Measurements from ENCODE around the gene RAD21L1.

Gene RAD21L1

DNA sequence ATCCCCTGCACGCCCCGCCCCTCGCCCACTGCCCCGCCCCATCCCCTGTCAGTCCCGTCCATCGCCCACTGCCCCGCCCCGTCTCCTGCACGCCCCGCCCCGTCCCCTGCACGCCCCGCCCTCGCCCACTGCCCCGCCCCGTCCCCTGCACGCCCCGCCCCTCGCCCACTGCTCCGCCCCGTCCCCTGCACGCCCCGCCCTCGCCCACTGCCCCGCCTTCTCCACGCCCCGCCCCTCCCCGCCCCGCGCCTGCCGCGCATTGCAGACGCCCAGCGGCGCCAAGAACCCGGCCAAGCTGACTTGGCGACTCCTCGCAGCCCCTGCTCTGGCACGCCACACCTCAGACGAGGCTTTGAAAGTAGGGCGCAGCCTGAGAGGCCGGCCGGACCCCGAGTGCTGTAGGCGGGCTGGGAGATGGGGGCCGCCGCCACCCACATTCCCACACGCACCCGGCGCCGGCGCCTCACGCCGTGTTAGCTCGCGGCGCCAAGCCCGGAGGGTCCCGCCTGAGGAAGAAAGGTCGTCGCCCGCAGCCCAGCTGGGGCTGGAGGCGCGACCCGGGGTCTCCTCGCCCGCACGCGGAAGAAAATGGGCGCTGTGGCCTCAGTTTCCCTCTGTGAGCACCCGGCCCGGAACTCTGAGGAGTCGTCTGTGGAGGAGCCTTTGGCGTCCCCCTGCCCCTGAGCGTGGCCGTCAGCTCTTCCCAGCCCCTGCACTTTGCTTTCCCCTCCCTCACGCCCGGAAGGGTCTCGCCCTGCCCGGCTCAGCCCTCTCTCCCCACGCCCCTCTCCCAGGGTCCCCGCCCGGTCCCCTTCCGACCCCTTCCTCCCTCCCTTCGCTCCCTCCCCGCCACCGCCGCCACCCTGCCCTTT, at the start of gene RAD21L1:
TSS of gene RAD21L1 (plus strand) at position 262 of the 872 bp plus-strand sequence. CDS start 2,410 bp downstream, outside the sequence.
- peak; percentile 75 to 87 (median 83) for DNase-seq (ENCODE audit: low read depth in 3 of 3)

DNA sequence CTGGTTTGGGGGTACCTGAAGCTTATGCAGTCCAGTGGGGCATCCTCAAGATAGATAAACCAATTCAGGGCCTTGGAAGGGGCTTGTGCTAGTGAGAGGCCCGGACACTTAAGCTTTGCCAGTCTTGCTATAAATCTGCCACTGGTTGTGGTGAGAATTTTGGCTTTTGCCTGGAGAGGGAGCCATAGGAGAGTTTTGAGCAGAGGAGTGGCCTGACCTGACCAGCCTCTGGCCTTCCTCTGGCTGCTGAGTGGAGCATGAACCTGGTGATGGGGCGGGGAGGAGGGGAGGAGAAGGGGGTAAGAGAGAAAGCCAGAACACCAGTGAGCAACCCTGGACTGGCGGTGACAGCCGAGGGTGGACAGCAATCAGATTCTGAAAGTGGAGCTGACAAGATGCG, 48.2 kb upstream of the RAD21L1 start:
- no peak for DNase-seq (ENCODE audit: low read depth in 3 of 3)

DNA sequence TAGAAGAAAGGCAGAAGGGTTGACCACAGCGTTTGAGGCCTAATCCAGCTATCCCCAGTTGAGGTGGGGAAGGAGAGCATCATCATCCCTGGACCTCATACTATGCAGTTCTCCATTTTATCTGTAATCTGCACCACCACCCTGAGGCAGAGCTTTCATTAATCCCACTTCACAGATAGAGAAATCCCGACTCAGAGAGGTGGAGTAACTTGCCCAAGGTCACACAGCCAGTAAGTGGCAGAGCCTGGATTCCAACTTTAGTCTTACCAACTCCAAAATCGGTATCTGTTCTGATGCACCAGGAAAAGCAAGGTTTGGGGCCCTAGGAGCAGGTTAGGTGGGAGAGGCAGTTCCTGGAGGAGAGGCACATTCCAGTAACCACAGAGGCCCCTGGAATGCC, 47.7 kb upstream of the RAD21L1 start:
- DNase-seq (ENCODE audit: low read depth in 3 of 3): no peak

GRCh38 chr20:1178623-1179022, 47.2 kb upstream of the RAD21L1 start:
- no peak for DNase-seq (ENCODE audit: low read depth in 3 of 3)

GRCh38 chr20:1180949-1181348, 44.9 kb upstream of the RAD21L1 start:
- DNase-seq (ENCODE audit: low read depth in 3 of 3): no peak

DNA sequence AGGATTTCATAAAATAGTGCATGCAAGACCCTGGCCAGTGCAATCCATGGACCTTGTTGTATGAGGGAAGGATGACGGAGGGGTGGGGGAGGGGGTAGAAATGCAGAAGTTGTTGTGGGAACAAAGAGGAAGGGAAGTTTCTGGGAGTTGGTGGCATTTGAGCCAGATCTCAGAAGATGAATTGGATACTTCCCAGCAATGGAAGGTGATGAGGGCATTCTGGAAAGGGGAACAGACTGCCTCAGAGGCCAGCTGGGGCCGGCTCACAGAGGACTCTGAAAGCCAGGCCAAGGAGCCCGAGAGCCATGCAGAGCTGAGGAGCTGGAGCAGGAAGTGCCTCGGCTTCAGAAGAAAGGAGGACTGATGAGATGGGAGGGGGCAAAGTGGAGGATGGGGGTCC, 43.7 kb upstream of the RAD21L1 start:
- no peak for DNase-seq (ENCODE audit: low read depth in 3 of 3)

GRCh38 chr20:1183153-1183552, 42.7 kb upstream of the RAD21L1 start:
- DNase-seq (ENCODE audit: low read depth in 3 of 3): no peak

GRCh38 chr20:1184260-1184637, 41.6 kb upstream of the RAD21L1 start:
- no peak for DNase-seq (ENCODE audit: low read depth in 3 of 3)

DNA sequence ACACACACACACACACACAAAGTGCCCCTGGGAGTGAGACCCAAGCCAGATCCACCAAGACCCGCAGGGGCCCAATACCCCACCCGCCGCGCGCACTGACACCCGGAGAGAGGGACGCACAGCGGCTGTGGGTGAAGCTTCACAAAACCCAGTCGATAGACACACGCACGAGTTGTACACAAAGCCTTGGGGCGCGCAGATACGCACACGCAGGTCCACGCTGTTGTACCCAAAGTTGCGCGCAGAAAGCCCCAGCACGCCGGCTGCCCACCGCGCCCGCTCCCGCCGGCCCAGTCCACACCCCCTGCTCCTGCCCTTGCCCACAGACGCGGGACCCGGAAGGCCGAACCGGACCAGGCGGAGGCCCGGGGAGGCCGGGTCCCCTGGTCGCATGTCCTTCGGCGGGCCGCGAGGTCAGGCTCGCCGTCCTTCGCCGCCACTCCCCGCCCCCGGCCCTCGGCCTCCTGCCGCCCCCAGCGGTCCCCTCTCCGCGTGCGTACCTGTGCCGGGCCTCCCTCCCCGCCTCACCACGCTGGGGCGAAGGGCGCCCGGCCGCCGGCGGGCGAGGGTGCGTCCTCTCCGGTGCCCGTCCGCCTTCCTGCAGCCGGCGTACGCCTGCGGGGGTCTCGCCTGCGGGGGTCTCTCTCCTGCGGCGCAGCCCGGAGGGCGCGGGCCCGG, 41.1 kb upstream of the RAD21L1 start, which contains the start of gene TMEM74B:
TSS of gene TMEM74B (minus strand) at position 344 of the 678 bp plus-strand sequence. CDS start 1,180 bp downstream, outside the sequence.
- DNase-seq (ENCODE audit: low read depth in 3 of 3): no peak

DNA sequence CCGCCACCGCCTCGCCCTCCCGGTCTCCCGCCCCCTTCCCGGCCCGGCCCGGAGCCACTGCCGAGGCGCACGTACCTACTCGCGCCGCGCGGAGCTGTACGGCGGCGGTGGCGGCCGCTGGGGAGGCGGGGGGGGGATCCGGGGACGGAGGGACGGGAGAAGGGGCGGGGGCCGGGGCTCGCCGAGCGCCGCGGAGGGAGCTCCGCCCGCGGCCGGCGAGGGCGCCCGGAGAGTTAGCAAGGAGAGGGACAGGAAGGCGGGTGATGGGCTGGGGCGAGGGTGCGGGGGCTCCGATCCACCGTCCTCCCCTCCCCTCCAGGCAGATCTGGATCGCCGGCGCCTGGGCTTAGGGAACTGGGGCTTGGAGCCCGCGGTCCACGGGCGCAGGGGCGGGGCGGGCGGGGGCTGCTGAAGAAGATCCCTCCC, 40.5 kb upstream of the RAD21L1 start:
- no peak for DNase-seq (ENCODE audit: low read depth in 3 of 3)

DNA sequence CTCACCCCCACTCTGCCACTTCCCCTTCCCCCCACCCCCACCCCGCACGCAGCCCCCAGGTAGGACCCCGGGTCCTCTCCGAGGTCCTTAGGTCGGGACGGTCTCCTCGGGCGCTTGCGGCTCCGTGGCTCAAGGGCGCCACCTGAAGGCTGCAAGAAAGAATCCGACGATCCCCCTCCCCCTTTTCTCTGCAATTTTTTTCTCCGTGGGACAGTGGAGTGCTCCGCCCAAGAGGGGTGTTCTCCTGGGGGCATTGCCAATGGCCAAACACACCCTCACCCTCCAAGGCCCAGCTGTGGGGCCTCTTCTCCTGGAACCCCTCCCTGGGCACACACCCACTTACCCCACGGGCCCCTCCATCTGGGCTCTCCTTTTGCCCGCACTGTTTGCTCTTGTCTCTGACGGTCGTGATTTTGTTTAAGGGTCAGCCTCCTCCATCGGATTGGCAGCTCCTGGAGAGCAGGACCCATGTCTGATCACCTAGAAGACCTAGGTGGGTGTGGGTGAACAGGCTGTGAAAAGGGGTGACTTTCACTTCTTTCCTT, 40.0 kb upstream of the RAD21L1 start:
- peak; percentile 29 to 43 (median 37) for DNase-seq (ENCODE audit: low read depth in 3 of 3)

GRCh38 chr20:1186367-1186991, 39.4 kb upstream of the RAD21L1 start:
- DNase-seq (ENCODE audit: low read depth in 3 of 3): no peak

- no peak for DNase-seq (ENCODE audit: low read depth in 3 of 3)
Observed at GRCh38 chr20:1187605-1188171, 38.2 kb upstream of the RAD21L1 start.

GRCh38 chr20:1188347-1188746, 37.5 kb upstream of the RAD21L1 start:
- DNase-seq (ENCODE audit: low read depth in 3 of 3): no peak

GRCh38 chr20:1189827-1190226, 36.0 kb upstream of the RAD21L1 start:
- DNase-seq (ENCODE audit: low read depth in 3 of 3): no peak

DNA sequence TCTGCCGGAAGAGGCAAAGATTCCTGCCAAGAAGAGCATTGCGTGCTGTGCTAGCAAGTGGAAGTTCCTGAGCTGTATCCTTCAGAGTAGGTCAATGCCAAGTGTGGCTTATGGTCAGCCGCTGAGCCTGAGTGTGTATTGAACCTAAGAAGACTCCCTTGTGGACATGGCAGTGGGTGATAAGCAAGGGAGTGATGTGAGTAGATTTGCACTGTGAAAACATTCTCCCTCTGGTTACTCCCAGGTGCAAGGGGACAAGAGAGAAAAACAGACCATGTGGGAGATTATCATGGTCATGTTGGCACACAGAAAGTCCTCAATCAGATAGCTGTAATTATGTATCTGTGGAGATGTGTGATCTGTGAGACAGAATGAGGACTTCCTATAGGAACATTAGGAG, 35.0 kb upstream of the RAD21L1 start:
- no peak for DNase-seq (ENCODE audit: low read depth in 3 of 3)

- no peak for DNase-seq (ENCODE audit: low read depth in 3 of 3)
Observed at GRCh38 chr20:1191299-1191698, 34.5 kb upstream of the RAD21L1 start.

DNA sequence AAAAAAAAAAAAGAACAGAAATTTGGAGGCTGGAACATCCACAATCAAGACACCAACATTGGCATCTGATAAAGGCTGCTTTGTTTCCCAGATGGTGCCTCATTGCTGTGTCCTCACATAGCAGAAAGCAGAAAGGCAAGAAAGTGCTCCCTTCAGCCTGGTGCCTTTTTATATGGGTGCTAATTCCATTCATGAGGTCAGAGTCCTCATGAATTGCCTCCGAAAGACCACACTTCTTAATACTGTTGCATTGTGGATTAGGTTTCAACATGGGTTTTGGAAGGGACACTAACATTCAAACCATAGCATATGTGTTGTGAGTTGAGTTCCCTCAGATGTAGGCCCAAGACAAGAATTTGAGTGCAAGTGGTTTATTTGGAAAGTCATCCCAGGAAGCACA, 30.6 kb upstream of the RAD21L1 start:
- no peak for DNase-seq (ENCODE audit: low read depth in 3 of 3)

DNA sequence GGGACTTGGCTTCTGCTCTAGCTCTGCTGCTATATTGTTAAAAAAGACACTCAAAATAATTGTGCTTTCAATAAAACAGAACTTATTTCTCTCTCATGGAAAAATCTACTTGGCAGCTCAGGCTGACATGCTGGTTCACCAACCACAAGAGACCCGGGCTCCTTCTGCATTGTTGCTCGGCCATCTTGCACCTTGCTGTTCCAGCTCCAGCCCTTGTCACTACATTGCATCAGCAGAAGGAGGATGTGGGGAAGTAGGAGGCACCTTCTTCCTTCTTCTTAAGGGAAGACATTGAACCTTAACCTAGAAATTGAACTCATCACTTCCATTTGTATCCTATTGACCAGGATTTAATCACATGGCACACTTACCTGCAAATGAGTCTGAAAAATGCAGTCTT, 29.2 kb upstream of the RAD21L1 start:
- DNase-seq (ENCODE audit: low read depth in 3 of 3): no peak

DNA sequence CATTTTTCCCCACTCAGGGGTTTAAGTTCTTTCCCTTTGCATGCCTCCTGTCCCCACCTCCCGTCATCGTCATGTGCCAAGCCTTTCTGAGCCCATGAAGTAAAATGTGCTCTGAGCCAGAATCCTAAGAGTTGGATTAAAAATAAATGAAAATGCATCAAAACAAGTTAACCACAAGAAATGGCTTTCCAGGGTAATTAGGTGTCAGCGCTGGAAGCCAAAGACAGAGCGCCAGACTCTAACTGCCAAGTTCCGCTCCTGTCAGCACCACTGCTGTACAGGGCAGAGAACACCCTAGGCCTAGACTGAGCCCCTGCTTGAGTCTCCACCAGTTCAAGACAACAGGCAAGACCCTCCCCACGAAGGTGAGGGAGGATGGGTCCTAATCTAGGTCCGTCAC, 28.0 kb upstream of the RAD21L1 start:
- DNase-seq (ENCODE audit: low read depth in 3 of 3): no peak

- DNase-seq (ENCODE audit: low read depth in 3 of 3): no peak
Observed at GRCh38 chr20:1198751-1199150, 27.1 kb upstream of the RAD21L1 start.

Data from stimulated activated CD4-positive, alpha-beta T cell treated with anti-CD3 and anti-CD28 coated beads, TNF-alpha, amount 100 ng/mL, for 48 hours (primary cell).